Hematopoietic multipotent progenitor cell treated with erythropoietin and hydrocortisone succinate and interleukin-3 and kit ligand, for 6 days (in vitro differentiated cells): ENCODE measurements around the gene HADHA.

Experiments used
- DNase-seq: peaks from one replicate; pipeline ENCODE4 v3.0.0-alpha.2; 2015

Gene HADHA

DNA sequence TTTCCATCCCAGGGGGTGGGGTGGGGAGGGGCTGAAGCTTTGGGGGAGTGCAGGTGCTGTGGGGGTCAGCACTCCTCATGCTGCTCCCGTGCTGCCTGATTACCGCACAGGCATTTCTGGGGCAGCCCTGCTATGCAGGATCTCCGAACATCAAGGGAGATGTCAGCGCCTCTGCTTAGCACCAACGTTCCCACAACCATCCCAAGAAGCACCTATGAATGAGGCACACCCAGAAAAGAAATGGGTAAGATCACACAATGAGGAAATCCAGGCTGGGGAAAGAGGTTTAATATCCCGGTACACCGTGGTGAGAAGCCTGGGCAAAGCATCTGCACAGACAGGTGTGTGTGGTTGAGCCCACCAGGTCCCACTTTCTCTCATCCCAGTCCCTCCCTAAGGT, 54.1 kb downstream of the HADHA start:
- no peak for DNase-seq

DNA sequence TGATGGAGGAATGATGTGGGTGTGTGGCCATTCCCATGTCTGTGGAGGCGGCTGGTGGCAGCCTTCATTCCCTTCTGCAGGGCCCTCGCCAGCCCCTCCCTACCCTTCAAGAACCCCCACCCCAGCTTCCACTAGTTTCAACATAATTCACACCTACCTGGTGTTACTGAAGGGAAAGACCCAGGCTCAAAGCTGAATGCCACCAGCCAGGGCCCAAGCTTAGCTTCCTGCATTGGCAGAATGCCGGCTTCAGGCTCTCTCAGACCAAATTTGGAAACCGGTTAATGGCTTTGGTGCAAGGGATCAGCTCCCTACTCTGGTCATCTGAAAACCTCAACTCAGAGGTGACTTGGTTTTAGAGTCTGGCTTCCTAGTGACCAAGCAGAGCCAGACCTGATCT, 54.7 kb downstream of the HADHA start:
- DNase-seq = no peak

DNA sequence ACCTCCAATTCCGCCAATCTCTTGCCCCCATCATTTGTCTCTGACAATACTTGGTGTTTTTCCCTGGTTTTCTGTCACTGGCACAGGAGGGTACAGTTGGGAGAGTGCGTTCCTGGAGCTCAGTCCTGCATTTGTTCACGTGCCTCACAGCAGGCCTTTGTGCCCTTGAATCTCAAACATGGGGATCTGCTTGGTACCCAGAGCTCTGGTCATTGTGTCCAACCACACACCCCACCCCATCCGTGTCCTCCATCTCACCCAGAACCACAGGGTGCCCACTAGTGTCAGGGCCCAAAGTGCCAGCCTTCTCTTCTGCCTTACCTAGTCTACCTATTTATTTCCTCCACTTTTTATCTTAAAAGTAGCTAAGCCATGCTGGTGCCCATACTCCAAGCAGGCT, 55.3 kb downstream of the HADHA start:
- DNase-seq = no peak

DNA sequence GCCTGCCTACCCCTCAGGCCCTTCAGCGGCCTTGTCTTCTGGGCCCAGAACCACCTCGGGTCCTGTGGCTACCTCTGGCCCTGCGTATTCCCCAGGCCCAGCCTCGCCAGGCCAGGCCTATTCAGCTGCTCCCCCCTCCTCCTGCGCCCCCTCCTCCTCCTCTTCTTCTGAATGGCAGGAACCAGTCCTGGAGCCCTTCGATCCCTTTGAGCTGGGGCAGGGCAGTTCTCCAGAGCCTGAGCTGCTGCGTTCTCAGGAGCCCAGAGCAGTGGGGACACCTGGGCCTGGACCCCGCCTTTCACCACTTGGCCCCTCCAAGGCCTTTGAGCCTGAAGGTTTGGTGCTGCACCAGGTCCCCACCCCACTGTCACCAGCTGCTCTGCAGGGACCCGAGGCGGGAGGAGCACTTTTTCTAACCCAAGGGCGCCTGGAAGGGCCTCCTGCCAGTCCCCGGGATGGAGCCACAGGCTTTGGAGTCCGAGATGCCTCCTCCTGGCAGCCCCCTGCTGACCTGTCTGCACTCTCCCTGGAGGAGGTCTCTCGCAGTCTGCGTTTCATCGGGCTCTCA, 56.8 kb downstream of the HADHA start:
- DNase-seq = no peak

DNA sequence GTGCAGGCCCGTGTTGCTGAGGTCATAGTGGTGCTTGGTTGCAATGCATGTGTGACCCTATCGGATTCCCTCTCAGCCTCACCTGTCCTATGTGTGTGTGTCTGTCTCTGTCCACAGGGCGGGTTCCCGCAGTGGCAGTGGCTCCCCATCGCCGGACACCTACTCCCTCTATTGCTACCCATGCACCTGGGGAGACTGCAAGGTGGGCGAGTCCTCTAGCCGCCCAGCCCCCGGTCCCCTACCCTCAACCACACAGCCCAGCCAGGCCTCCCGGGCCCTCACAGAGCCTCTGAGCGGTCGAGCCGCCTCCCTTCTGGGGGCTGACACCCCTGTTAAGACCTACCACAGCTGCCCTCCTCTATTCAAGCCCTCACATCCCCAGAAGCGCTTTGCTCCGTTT, 57.3 kb downstream of the HADHA start:
- DNase-seq = no peak

DNA sequence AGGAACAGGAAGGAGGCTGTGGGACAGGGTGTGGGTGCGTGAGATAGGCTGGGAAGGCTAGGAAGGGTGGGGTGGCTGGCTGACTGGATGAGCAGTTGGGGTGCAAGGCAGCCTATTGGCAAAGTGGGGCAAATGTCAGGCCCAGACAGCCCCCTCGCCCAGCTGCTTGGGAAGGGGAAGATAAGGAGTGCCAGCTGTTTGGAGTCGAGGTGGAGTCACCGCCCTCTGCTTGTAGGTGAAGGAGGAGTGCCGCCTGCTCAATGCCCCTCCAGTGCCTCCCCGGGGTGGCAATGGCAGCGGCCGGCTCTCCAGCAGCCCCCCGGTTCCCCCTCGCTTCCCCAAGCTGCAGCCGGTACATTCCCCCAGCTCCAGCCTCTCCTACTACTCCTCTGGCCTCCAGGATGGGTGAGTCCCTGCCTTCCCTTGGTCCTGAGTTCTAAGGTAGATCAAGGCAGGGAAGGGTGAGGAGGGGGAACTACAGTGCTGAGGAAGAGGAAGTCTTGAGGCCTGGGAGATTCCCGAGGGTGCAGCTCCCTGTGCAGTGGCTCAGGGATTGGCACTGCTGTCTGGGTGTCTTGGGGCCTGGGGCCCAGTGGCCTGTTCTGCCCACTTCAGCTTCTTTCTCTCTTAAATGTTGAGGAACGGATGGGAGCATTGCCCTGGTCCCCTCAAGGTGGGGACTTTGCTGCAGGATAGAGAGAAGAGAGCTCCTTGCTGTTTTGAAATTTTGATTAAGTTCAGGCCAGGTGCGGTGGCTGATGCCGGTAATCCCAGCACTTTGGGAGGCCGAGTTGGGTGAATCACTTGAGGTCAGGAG, 58.3 kb downstream of the HADHA start:
- peak; percentile 35 for DNase-seq

DNA sequence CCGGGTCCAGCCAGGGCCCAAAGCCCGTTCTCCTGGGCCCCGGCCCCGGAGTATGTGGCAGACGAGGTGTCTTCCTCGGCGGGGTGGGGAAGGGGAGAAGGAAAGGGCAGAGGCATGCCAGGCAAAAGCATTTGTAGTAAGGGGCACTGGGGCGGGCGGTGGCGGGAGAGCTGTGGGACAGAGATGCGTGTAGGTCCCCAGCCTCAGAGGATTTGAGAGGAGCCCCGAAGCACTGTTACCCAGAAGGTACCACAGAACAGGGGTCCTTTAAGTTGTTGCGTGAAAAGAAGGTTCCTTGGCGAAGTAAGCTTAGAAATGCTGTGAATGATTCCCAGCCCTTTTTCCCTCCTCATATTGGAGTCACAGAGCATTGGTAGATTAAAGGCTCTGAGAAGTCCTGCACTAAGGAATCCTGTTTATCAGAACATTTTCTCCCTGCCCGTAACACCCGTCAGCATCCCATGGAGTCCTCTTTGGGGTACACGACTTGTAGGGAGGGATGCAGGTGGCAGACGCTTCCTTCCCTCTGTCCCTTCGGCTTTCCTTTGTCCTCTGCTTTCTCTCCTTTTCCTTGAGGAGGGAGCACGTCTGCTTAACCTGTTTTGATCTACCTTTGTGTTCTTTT, 59.0 kb downstream of the HADHA start:
- no peak for DNase-seq

DNA sequence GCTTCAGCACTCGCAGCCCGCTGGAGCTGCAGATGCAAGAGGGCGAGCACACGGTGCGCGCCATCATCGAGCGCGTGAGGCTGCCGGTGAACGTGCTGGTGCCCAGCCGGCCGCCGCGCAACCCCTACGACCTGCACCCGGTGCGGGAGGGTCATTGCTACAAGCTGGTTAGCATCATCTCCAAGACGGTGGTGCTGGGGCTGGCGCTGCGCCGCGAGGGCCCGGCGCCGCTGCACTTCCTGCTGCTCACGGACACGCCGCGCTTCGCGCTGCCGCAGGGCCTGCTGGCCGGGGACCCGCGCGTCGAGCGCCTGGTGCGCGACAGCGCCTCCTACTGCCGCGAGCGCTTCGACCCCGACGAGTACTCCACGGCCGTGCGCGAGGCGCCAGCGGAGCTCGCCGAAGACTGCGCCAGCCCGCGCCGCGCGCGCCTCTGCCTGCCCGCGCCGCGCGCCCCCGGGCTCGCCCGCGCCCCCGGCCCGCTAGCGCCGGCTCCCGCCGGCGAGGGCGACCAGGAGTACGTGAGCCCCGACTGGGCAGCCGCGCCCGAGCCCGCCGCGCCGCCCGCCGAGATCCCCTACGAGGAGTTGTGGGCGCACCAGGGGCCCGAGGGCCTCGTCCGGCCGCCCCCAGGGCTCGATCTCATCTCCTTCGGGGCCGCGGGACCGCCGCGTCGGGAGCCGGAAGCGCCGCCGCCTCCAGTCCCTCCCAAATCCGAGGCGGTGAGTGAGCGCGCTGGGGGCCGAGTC, 59.7 kb downstream of the HADHA start:
- peak; percentile 85 for DNase-seq

DNA sequence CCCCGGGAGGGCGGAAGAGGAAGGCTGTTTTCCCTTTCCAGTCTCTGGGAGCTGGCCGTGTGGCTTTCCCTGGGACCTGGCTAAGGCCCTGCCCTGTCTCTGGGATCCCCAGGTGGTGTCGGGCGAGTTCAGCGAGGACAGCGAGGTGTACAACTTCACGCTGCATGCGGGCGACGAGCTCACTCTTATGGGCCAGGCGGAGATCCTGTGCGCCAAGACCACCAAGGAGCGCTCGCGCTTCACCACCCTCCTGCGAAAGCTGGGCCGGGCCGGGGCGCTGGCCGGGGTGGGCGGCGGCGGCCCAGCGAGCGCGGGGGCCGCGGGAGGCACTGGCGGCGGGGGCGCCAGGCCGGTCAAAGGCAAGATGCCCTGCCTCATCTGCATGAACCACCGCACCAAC, 60.3 kb downstream of the HADHA start:
- DNase-seq = no peak

DNA sequence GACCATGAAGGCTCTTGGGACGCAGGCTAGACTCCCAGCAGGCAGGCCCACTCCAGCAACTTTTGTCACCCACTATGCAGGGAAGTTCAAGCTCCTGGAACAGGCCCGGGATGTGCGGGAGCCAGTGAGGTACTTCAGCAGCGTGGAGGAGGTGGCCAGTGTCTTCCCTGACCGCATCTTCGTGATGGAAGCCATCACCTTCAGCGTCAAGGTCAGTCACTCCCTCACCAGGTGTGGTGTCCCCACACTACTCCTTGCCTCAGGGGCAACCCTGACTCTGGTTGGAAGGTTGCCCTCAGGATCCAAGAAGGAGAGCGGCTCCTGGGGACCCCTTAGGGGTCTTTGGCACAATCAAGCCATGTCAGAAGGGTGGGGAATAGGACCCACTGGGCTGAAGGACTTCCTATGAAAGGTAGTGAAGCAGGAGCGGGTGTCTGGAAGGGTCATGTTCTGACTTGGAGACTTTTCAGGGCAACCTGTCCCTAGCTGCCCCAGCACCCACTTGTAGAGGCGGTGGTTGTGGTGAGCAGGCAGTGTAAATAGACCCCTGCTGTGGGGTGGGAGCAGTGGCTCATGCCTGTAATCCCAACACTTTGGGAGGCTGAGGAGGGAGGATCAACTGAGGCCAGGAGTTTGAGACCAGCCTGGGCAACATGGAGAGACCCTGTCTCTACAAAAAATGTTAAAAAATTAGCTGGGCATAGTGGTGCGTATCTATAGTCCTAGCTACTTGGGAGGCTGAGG, 61.4 kb downstream of the HADHA start:
- DNase-seq = no peak

DNA sequence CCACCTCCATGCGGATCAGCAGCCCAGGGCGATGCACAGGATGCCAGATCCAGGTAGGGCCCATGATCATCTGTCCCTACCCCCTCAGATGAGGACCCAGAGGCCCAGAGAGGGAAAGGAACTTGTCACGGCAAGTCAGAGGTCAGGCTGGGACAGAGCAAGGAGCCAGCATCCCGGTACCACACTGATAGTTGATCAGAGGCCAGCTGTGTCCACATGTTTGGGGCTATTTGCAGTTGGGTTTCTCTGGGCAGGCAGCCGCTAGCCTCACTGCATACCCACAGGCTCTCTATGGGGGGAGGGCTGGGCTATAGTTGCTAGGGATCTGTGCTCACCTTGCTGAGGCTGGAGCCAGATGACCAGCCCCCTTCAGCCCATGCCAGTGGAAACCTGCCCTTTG, 62.0 kb downstream of the HADHA start:
- DNase-seq = no peak

DNA sequence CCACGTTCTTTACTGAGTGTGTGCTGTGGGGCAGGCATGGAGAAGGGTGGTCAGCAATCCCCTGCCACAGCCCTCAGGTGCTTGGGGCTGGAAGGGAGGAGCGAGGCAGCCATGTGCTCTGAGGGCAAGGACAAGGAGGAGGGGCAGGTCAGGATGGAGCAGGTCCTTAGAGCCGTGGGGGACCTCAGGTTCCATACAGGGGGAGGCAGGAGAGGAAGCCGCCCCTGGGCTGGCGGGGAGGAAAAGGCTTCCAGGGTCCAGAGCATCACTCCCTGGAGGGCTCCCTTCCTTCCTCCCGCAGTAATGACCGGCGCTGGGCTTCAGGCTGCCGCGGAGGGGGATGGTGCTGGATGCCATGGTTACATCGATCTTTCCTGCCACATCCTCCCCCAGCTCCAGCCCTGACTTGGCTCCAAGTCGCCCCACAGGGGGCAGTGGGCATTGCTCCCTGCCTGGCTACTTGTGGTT, 65.0 kb downstream of the HADHA start:
- DNase-seq = no peak

DNA sequence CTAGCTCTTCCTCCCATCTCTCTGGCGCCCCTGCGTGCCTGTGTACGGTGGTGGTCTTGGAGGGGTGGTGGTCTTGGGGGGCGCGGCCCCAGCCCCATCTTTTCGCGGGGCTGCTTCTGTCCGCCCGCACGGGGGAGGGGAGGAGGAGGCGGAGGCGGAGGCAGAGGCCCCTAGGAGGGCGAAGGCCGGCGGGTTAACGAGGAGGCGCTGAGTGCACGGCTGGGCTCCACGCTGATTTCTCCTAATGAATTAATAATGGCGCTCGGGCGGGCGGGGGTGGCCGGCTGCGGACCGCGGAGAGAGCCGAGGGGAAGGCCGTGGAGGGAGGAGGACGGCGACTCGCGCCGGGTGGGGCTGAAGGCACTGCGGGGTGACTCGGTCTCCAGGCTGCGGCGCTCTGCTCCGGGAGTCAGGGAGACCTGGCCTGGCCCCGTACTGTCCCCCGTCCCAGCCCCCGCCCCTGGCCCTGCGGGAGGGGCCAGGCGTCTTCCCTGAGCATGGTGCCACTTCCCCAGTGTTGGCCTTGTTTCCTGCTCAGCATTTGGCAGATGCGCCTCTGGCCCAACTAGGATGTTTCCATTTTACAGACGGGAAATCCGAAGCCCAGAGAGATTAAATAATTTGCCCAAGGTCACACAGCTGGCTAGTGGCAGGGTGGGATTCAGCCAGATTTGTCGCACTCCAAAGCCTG, 65.5 kb downstream of the HADHA start:
- peak; percentile 60 for DNase-seq

DNA sequence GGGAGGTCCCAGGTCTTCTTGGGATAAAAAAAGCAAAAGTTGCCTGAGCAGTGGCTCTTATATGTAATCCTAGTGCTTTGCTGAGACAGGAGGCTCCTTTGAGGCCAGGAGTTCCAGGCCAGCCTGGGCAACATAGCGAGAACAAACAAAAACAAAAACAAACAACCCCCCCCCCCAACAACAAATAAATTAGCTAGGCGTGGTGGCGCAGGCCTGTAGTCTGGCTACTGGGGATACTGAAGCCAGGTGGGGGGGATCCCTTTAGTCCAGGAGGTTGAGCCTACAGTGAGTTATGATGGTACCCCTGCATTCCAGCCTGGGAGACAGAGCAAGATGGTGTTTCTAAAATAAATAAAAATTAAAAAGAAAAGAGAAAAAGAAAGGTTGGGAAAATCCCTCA, 66.2 kb downstream of the HADHA start:
- no peak for DNase-seq

DNA sequence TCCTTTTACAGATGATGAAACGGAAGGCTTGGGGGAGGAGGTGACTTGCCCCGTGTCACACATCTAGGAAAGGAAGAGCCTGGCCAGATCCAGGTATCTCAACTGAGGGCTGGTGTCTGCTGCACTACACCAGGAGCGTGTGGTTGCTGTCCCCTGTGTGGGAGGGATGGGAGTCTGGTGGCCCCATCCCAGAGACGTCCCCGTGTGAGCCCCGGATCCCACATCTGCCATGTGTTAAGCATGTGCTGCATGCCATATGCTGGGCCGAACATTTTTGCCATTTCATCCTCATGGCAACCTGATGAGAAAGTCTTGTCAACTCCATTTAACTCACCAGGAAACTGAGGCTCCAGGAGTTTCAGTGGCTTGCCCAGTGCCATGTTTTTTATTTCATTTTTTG, 67.3 kb downstream of the HADHA start:
- no peak for DNase-seq

DNA sequence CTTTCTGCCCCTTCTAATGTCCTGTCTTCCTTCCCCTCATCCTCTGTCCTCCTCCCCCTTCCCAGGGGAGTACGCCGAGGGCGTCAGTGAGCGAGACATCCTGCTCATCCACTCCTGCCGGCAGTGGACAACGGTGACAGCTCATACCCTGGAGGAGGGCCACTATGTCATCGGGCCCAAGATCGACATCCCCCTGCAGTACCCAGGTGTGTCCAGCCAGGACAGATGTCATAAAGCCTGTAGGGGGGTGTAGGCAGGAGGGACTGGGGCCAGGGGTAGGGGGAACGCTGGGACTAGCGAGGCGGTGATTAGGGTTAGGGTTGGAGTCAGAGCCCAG, 68.2 kb downstream of the HADHA start:
- DNase-seq = no peak

DNA sequence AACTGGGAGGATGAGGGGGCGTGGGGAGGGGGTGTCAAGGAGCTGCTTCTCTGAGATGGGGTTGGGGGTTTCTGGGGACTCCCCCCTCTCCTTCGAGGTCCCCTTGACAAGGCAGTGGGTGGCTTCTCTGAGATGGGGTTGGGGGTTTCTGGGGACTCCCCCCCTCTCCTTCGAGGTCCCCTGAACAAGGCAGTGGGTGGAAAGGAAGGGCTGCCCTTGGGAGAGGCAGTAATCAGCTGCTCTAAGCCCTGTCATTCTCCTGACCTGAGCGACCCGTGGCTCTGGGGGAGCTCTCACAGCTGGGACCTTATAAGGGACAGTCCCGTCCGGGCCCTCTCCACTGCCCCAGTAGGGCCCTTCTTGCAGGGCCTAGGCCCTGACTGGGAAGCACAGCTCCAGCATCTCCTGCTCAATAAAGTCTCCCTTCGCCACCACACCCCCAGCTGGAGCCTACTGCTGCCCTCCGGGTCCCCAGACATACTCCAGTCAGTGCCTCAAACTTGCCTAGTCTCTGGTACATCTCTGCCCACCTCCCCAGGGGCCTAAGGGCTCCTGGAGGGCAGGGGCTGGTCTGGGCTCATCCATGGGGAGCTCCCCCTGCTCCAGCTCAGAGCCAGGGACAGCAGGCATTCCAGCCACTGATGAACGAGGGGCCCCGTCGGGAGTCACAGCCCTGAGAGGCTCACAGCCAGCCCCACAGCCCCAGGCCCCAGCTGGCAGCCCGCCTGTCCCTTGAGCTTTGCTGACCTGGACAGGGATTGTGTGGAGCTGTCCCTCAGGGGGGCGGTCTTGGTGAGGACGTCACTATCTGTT, 68.8 kb downstream of the HADHA start:
- DNase-seq = no peak

DNA sequence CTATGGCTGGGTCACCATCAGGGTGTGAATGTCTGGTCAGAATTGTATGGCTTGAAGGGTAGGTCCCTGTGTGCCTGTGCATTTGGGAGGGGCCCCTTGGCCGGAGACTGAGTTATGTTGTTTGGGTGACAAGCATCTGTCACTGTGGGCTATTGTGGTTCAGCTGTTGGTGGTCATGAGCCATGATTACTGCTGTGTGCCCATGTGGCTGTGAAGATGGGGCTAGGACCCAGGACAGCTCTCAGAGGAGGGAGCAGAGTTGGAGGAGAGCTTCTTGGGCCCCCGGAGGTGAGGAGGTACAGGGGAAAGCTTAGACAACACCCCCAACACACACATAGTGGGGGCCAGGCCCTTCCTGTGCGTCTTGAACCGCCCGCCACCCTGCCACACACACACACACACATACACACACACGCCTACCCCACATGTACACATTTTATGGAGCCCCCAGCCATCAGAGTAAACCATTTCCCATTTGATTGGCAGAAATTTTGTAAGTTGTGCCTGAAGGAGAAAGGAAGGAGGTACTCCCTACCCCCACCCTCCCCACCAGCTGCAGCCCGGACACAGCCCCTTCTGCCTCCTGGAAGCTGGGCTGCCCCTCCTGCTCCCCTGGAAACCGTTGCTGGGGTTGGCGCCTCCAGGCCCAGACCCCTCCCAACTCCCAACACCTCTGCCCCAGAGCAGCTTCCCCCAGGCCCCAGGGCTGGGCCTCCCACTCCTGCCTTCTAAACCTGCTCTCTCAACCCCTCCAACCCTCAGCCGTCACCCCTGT, 69.6 kb downstream of the HADHA start:
- DNase-seq = peak; percentile 41

DNA sequence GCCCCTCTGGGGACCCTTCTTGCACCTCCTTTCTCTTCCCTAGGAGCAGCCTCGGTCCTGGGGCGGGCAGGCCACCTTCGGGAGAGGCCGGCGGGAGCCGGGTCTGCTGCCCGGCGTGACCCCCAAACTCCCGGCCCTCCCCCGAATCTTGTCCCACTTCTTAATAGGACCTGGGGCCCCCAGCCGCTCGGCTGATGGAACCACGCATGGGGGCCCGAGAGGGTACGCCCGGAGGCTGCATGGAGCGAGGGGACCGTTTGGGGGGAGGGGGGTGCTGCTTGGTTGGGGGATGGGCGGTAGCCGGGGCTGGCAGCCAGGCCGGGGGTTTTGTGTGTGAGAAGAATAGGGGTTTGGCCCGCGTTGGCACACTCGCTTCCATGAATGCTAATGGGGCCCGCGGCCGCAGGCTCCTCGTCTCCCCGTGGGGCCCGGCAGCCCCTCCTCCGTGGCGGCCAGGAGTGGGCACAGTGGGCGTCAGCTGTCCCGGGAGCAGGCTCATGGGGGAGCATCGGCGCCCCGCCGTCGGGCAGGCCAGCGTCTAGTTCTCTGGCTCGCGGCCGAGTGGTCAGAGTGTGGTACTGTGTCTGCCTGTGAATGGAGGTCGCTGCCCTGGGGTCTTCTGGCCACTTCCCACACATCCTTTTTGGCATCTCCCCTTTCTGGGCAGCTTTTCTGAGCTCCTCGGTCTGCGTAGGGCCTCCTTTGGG, 70.5 kb downstream of the HADHA start:
- DNase-seq = no peak
